Stimulated activated CD4-positive, alpha-beta T cell treated with anti-CD3 and anti-CD28 coated beads, Interleukin-12 subunit alpha, Interleukin-12 subunit beta, amount 100 ng/mL, for 48 hours (primary cell): ENCODE data around the gene EFCAB11.
"Not testable (repeated sequence)": the region's sequence is repeated elsewhere in the genome, so short reads cannot be mapped to it uniquely, and the experiment has no call there.

Source experiments
- DNase-seq, 3 donors: peaks; one replicate each; pipeline ENCODE4 v3.0.0-alpha.2; 2020; ENCODE audit warnings: low read depth in 2 of 3, low spot score in 1 of 3

EFCAB11 gene

DNA sequence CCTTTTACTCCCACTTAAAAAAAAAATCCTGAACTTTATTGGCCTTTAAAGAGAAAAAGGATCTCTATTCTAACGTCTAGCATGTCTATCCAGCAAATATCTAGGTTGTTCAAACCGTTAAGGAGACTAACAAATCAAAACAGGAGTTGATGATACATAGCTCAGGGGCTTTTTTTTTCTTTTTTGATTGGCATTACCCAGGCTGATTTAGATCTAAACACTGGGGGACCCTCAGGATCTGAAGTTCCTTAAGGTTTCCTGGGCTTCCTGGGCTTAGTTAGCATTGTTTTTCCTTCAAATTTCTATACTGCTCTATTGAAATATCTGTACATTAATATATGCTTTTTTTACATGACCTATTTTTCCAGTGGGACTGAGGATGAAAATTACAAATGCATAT, 42.3 kb downstream of the EFCAB11 start:
- no peak for DNase-seq

DNA sequence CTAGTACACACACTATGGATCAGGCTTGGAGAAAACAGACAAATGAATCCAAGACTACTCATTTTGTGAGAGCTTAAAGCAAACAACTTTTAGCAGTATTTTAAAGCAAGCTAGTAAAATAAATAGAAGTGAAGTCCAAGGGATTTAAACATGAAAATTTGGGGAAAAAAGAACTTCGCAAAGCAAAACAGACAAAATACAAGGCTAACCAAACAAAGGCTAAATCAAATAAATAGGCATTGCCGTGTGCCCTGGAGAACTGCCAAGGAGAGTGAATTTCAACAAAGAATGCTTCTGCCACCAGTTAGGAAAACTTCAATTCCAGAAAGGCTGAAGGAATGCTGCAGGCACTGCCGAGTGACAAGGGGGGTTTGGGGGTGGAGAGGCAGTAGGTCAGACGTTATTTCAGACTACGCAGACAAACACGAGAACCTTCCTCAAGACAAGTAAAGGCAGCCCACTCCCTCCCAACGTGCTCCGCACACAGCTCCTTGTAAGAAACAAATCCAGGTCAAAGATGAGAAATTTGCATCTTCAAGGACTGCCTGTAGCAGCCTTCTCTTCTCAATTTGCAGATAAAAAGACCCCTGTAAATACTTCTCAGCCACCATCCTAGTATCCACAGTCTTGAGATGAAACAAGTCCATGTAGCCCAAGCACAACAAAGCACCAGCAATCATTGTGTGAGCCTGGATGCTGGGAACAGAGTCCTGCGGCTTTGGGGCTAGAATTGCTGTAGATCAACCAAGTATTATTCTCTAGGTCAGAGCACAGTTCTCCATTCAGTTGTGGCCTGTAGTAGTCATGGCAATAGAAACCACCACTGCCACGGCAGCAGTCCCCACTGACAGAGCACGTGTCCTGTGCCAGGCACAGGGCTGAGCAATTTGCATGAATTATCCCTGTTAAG, 43.3 kb downstream of the EFCAB11 start:
- DNase-seq, result no peak

DNA sequence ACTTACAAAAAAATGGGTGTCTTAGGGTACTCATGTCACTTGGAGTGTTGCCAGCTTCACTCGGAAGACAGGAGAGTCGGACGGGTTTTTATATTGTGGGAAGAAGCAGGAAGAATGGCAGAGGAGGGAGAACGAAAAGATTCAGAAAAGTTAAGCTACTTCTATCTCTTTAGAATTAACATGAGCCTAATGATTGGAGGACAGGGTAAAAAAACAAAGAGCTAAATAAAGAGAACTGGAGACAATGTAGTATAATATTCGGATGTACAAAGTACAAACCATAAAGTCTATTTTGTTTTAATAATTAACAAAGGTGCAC, 43.9 kb downstream of the EFCAB11 start:
- no peak for DNase-seq

DNA sequence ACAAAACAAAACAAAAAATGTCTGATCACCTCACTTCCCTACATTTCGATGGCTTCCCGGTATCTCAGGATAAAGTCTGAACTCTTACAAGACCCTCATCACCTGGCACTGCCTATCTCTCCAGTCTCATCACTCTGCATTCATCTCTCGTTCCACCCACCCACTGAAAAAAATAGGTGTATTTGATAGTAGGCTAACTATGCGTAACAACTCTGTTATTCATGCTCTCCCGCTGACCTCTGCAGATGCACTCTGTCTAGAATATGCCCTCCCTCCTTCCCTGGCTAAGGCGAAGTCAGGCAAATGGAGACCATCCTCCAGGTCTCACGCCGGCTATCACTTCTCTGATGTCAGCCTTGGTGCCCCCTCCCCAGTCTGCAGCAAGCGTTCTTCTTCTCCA, 44.9 kb downstream of the EFCAB11 start:
- no peak for DNase-seq

DNA sequence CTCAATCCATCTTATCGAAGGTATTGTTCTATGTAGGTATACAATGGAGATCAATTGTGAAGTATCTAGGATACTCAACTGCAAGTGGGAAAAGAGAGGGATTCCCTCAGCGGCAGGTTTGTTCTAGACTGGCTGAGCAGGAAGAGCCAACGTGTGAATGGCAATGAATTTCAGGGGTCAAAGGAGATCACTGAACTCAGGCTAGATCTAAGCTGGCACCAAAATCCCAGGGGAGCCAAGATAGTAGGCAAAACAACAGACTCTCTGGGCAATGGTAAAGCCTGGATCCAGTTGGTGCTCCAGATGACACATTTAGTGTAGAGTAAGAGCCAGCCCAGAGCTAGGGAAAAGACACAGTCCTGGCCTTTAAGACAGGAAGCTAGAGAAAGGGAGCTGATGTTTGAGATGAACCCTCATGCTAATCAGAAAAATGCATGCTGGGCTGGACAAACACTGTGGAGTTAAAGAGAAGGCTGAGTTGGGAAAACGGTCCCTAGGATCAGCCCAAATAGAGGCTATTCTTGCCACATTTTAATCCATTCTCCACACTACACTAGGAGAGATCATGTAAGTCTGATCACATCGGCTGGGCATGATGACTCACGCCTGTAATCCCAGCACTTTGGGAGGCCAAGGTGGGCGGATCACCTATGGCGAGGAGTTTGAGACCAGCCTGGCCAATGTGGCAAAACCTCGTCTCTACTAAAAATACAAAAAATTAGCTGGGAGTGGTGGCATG, 45.6 kb downstream of the EFCAB11 start:
- no peak for DNase-seq

DNA sequence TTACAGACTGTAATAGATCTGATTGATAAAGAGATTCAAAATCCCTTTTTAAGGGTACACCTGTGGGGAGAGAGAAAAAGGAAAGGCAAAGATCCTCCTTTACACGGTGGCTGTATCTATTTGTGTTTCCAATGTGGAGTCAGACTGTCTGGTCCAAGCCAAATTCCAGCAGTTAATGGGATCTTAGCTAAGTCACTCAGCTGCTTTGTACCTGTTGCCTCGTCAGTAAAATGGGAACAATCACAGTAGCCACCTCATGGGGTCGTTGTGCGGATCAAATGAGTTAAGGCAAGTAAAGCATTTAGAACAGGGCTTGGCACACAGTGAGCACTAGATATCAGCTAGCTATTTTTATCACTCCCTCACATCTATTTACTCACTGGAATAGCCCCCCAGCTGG, 46.9 kb downstream of the EFCAB11 start:
- DNase-seq, result no peak

DNA sequence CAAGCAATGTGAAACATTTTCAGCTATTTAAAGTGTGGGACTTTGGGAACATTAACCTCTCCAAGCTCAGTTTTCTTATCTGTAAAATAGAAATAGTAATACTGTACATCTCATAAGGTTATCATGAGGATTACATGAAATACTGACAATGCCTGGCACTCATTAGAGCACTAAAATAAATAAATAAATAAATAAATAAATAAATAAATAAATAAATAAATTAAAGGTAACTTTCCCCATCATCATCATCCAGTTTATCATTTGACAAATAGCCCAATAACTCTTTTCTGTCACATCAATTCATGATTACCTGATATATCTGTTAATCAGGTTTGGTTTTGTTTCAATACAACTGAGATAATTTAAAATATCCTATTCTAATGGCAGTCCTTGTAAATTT, 48.5 kb downstream of the EFCAB11 start:
- no peak for DNase-seq

DNA sequence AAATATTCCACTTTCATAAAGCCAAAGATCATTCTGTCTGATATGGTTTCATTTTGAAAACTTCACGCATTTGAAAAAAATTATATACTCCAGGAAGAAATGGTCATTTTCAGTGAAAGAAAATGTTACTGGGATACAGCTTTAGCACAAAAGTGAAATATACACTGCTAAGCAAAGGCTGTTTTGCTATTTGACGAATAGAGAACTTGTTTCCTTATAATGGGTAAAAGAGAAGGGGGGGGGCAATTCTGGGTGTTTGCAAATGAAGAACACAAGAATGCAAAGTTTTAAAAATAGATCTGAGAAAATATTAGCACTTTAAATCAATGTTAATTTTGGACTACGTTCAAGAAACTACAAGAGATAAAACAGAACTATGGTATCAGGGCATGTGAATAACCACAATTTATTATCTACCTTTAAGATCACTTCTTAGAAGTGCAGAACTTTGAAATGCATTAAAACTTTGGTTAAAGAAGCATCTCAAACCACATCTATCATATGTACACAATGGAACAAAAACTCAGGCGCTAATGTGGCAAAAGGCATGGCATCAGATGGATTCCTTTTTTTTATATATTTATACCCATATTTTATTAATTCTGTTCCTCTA, 51.1 kb downstream of the EFCAB11 start:
- no peak for DNase-seq

DNA sequence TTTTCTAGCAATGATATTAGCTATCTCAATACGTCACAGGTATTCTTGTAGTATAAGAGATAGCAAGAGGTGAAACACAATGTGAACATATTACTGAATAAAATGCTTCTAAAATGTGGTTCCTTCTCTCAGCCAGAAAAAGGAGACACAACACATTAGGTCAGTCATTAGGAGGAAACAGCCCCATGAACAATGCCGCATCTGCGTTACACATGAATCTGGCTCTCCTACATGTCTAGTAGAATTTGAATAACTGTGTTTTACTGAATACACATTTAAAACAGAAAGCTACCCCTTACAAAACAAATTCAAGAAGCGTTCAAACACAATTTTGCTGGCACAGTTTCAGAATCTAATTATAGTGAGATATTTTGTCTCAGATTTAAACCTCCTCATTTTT, 51.6 kb downstream of the EFCAB11 start:
- no peak for DNase-seq

DNA sequence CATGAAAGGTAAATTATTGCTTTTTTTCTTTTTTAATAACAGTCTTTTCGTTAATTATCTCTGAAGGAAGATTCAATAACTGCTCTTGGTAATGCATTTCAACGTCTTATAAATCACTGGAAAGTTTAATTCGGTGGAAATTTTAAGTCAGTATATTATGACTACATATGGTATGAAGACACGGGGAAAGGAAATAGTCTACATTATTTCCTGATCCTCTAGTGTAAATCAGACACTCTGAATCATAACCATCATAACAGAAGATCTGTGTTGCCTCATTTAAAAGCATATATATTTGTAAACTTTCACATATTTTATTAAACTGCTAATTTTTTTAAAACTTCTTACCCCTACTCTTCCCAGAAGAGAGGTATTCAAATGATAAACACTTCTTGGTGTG, 53.7 kb downstream of the EFCAB11 start:
- DNase-seq, result no peak

DNA sequence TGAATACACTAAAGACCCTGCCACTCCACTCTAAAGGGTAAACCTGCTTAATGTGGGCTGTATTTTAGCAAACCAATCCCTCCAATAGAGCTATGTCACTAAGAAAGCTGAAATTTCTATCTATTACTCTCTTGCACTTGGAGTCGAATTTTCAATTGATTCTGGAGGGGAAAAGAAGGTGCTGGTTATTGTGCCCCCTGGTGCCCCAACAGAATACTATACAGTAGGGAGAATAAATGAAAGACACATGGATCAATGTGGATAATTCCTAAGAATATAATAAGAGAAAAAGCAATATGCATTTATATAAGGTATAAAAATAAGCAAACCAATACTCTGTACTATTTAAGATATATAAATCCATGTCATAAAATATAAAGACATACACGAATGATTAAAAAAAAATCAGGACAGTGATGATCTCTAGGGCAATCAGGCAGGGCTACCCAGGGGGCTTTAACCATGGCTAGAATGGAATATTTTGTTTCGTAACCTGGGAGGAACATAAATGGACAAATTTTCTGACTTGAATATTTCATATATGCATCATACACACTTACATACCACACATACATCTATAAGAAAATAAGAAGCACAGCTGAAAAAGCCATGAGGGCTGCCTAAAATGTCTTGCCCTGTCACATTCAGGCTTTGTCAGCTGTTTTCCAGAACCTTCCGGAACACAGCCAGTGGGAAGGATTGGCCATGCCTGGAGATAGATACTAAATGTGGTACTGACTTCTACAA, 54.4 kb downstream of the EFCAB11 start:
- DNase-seq, result no peak

DNA sequence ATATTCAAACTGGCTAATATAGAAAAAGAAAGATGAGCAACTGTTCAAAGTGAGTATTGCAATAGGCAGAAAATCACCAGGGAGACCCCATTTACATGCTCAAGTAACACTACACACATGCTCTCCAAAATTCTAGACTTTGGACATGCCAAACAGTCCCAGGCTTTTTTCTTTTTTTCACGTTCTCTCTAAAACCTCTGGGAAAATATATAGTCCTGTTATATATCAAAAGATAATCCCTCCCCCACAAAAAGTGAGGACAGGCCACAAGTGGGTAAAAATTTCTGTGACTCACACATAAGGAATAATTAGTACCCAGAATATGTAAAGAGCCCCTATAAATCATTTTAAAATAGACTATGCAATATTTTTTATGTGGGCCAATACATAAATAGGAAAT, 55.2 kb downstream of the EFCAB11 start:
- no peak for DNase-seq

DNA sequence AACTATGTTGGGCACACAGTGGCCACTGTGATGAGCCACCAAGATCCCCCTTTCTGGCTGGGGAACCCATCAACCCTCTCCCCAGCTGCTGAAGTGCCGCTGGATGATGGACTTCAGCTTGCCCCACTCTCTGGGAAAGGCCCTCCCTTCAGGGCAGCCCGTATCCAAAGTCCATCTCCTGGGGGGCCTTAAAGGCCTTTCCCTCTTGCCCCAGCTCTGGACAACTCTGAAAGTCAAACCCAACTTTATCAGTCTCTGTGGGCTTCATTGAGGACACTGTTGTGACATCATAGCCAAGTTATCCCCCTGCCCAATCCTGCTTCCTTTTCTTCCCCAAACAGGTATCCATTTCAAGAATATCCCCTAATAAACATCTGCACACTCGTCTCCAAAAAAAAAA, 61.1 kb downstream of the EFCAB11 start:
- DNase-seq, result not testable (repeated sequence)

DNA sequence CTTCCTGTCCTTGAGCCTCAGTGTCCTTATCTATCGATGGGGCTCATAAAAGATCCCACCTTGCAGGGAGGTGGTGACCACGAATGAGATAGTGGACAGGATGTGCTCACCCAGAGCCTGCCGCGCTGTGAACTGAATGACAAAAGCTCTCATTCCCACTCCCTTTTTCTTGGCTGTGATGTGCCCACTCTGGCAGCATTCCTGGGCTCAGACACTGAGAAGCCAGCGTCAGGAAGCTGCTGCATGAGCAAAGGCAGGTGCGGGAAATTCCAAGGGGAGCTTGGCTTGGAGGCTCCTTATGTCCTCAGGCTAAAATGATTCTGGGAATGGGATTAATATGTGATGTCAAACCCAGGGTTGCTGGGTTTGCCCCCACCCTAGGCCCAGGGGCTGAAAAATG, 61.6 kb downstream of the EFCAB11 start:
- DNase-seq, result no peak

DNA sequence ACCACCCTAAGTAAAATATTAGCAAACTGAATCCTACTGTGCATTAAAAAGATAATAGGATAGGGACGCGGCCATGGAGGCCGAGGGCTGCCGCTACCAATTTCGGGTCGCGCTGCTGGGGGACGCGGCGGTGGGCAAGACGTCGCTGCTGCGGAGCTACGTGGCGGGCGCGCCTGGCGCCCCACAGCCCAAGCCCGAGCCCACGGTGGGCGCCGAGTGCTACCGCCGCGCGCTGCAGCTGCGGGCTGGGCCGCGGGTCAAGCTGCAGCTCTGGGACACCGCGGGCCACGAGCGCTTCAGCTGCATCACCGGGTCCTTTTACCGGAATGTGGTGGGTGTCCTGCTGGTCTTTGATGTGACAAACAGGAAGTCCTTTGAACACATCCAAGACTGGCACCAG, 62.8 kb downstream of the EFCAB11 start:
- not testable (repeated sequence) for DNase-seq

DNA sequence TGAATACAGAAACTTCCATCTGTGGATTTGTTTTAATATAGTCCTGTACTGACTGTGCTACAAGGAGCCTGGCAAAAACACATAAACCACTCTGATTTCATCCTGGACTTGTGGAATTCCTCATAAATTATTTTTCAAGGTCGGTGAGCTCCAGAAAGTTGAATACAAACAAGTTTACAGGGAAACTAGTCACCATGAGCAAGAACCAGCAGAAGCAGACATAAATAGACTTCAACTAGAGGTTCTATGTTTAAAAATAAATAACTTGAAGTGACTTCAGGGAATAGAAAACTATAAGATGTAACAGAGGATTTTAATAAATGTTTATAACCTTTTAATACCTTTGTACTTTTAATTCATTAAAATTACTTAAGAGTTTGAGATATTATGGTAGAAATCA, 63.5 kb downstream of the EFCAB11 start:
- no peak for DNase-seq

DNA sequence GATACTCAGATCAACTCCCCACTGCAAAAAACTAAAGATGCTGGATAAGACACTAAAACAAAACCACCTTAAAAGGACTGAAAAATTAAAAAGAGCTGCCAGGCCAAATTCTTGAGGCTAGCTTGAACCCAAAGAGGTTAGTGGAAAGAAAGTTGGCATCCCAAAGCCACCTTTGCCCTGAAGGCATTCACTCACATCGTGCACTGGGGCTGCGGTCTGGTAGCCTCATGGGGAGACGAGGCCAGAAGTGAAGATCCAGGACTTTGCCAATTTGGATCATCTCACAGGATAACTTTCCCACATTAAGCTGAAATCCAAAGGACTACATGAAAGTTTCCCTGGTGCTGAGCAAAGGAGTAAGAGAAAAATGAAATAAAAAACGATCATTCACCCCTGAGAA, 63.9 kb downstream of the EFCAB11 start:
- no peak for DNase-seq

DNA sequence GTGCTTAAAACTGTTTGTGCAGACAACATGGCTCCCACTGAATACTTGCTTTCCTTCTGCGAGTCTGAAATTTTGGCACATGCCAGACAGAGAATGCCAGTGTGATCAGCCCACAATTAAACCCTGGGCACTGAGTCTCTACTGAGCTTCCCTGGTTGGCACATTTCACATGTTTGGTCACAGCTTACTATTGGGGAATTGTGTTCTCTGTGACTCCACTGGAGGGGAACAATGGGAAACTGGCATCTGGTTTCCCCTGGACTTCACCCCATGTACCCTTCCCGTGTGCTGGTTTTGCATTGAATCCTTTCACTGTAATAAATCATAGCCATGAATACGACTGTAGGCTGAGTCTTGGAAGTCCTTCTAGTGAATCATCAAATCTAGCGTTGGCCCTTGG, 64.9 kb downstream of the EFCAB11 start:
- no peak for DNase-seq

DNA sequence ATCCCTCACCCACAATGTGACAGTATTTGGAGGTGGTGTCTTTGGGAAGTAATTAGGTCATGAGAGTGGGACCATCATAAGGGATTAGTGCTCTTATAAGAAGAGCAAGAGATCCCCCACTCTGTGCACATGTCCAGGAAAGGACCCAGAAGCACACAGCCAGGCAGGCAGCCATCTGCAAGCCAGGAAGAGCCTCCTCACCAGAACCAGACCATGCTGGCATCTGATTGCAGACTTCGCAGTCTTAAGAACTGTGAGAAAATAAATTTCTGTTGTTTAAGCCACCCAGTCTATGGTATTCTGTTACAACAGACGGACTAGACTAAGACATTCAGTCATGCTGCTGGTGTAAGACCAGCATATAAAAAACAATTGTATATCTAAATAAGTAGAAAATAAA, 69.8 kb downstream of the EFCAB11 start:
- no peak for DNase-seq

DNA sequence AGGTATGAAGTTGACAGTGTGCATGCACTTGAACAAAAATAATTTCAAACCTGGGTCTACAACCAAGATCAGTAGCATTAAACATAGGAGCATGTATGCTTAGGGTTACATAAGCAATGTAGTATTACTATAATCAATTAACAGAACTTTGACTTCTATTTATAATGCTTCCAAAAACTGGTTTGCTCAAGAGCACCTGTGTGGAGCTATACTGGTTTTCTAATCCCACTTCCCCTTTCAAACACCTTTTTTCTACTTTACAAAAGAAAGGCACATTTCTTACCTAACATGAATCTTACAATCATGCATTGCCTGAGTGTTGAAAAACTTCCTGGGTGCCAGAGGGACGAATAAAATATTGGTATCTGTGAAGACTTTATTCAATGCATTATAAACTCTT, 72.7 kb downstream of the EFCAB11 start:
- no peak for DNase-seq

DNA sequence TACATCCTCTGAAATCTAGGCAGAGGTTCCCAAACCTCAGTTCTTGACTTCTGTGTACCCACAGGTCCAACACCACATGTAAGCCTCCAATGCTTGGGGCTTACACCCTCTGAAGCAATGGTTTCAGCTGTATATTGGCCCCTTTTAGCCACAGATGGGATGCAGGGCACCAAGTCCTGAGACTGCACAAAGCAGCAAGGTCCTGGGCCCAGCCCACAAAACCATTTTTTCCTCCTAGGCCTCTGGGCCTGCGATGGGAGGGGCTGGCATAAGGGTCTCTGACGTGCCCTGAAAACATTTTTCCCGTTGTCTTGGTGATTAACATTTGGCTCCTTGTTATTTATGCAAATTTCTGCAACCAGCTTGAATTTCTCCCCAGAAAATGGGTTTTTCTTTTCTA, 80.4 kb downstream of the EFCAB11 start:
- not testable (repeated sequence) for DNase-seq

DNA sequence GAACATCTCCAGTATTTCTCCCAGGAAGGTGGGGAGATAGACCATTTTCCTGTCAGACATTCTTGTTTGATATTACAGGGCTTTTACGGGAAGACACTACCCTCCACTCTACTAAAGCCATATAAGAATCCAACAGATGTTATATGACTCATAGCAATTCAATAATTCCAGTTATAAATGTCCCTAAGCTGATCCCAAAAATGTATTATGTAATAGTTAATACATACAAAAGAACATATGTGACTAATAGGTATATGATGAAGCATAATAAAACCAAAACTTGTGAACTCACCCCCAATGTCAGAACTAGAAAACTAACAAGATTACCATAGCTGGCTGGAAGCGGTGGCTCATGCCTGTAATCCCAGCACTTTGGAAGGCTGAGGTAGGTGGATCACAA, 84.2 kb downstream of the EFCAB11 start:
- no peak for DNase-seq
